Right atrium auricular region (tissue), 2 donors: ENCODE data around the gene OLR1. TPM values are rescaled to one million over a fixed set of nuclear protein-coding genes. Genes with fewer than 3 reads are reported as not detected.

Experiments used
- DNase-seq: peaks from one replicate; pipeline ENCODE4 v3.0.0-alpha.2; 2019; ENCODE audit warnings: low spot score
- H3K27ac ChIP-seq, 2 donors: fragments of 200-600 bp; sonication (generic); 1 replicate in 1 of 2; 2 replicates in 1 of 2; pipeline ENCODE4 v1.5.1; 2016 to 2019
- H3K27me3 ChIP-seq, 2 donors: fragments of 200-600 bp; sonication (generic); one replicate each; pipeline versions ENCODE4 v1.5.1 to v1.6.0; 2017 to 2019
- H3K36me3 ChIP-seq: fragments of 200-600 bp; sonication (generic); one replicate; pipeline ENCODE4 v1.5.1; 2016
- H3K4me1 ChIP-seq, 2 donors: fragments of 200-600 bp; sonication (generic); one replicate each; pipeline versions ENCODE4 v1.5.1 to v1.6.0; 2017 to 2019
- H3K4me3 ChIP-seq, 2 donors: fragments of 200-600 bp; sonication (generic); 1 replicate in 1 of 2; 2 replicates in 1 of 2; pipeline ENCODE4 v1.5.1; 2017 to 2019; ENCODE audit warnings: mild to moderate bottlenecking in 1 of 2, moderate library complexity in 1 of 2
- H3K9me3 ChIP-seq, 2 donors: fragments of 200-600 bp; sonication (generic); one replicate each; pipeline ENCODE4 v1.5.1; 2019
- CTCF ChIP-seq, 2 donors: fragments of 200-600 bp; sonication (generic); IDR thresholded peaks; one replicate each; pipeline ENCODE4 v1.5.1; 2019; ENCODE audit warnings: antibody characterized with exemption in 2 of 2
- total RNA-seq, 2 donors: library from RNA; depleted of rRNA; stranded (reverse); fragments of >200 nt; gene quantifications; one replicate each; pipeline ENCODE4 v1.1.0, GENCODE V29; 2016

Gene OLR1
- total RNA-seq, 2 donors from 2014 or later = 1.6 to 2.5 TPM

- H3K36me3 ChIP-seq = no peaks in the 10 kb centered on the region
- DNase-seq = no peak
- no peaks in the 10 kb centered on the region for H3K4me1 ChIP-seq
- H3K27me3 ChIP-seq = no peaks in the 10 kb centered on the region
- no peak overlapping the region for H3K27ac ChIP-seq
- H3K9me3 ChIP-seq = no peaks in the 10 kb centered on the region
- TF ChIP-seq CTCF (IDR thresholded peaks at IDR 0.05) = no peak
- H3K4me3 ChIP-seq = no peak overlapping the region
These were observed 56.0 kb downstream of the OLR1 start for GRCh38 chr12:10115890-10116289.

GRCh38 chr12:10115311-10115710 lies 56.6 kb downstream of the OLR1 start:
- no peaks in the 10 kb centered on the region for H3K27me3 ChIP-seq
- no peak for DNase-seq
- H3K4me3 ChIP-seq = no peak overlapping the region
- H3K4me1 ChIP-seq = no peaks in the 10 kb centered on the region
- no peaks in the 10 kb centered on the region for H3K36me3 ChIP-seq
- no peak overlapping the region for H3K27ac ChIP-seq
- H3K9me3 ChIP-seq = no peaks in the 10 kb centered on the region
- TF ChIP-seq CTCF (IDR thresholded peaks at IDR 0.05) = no peak

GRCh38 chr12:10113920-10114319 lies 58.0 kb downstream of the OLR1 start:
- Histone ChIP-seq H3K9me3 (no peaks in the 10 kb centered on the region), H3K27ac (no peak overlapping the region), H3K27me3 (no peaks in the 10 kb centered on the region), H3K36me3 (no peaks in the 10 kb centered on the region), H3K4me1 (no peaks in the 10 kb centered on the region), H3K4me3 (no peak overlapping the region)
- DNase-seq = no peak
- TF ChIP-seq CTCF (IDR thresholded peaks at IDR 0.05) = no peak

GRCh38 chr12:10113075-10113474 lies 58.9 kb downstream of the OLR1 start:
- H3K9me3 ChIP-seq = no peaks in the 10 kb centered on the region
- no peak for TF ChIP-seq CTCF (IDR thresholded peaks at IDR 0.05)

GRCh38 chr12:10111451-10111850 lies 60.5 kb downstream of the OLR1 start:
- TF ChIP-seq CTCF (IDR thresholded peaks at IDR 0.05) = no peak
- H3K4me3 ChIP-seq = no peak overlapping the region

More at GRCh38 chr12:10113075-10113474, 58.9 kb downstream of the OLR1 start:
- DNase-seq = no peak
- Histone ChIP-seq H3K36me3 (no peaks in the 10 kb centered on the region), H3K27ac (no peak overlapping the region), H3K27me3 (no peaks in the 10 kb centered on the region), H3K4me3 (no peak overlapping the region), H3K4me1 (no peaks in the 10 kb centered on the region)

GRCh38 chr12:10110256-10110844 lies 61.6 kb downstream of the OLR1 start:
- no peak for DNase-seq
- no peak for TF ChIP-seq CTCF (IDR thresholded peaks at IDR 0.05)
- Histone ChIP-seq H3K4me3 (no peak overlapping the region), H3K4me1 (no peaks in the 10 kb centered on the region), H3K27me3 (no peaks in the 10 kb centered on the region), H3K36me3 (no peaks in the 10 kb centered on the region), H3K27ac (no peak overlapping the region), H3K9me3 (no peaks in the 10 kb centered on the region)

More at GRCh38 chr12:10111451-10111850, 60.5 kb downstream of the OLR1 start:
- Histone ChIP-seq H3K27ac (no peak overlapping the region), H3K9me3 (no peaks in the 10 kb centered on the region), H3K4me1 (no peaks in the 10 kb centered on the region), H3K36me3 (no peaks in the 10 kb centered on the region), H3K27me3 (no peaks in the 10 kb centered on the region)
- no peak for DNase-seq
